GM23248 (cell line): ENCODE results near the gene ART4. TPM values are rescaled to one million over a fixed set of nuclear protein-coding genes. Genes with fewer than 3 reads are reported as not detected.

Experiments
- DNase-seq: peaks from one replicate; pipeline ENCODE4 v3.0.0-alpha.2; 2015
- H2AFZ ChIP-seq: fragments of 200-600 bp; sonication (generic); 2 replicates; pipeline ENCODE4 v1.6.1; 2016; ENCODE audit warnings: antibody characterized with exemption
- H3F3A ChIP-seq: fragments of 200-600 bp; sonication (generic); 2 replicates; pipeline ENCODE4 v1.6.1; 2016; ENCODE audit warnings: mild to moderate bottlenecking, antibody characterized with exemption, mixed run types; ENCODE audit not compliant: insufficient read depth
- H3K27ac ChIP-seq: fragments of 200-600 bp; sonication (generic); 2 replicates; pipeline ENCODE4 v1.5.1; 2016; ENCODE audit warnings: mild to moderate bottlenecking
- H3K27me3 ChIP-seq: fragments of 200-600 bp; sonication (generic); replicated peaks from 2 replicates; pipeline ENCODE4 v1.6.1; 2016; ENCODE audit warnings: mild to moderate bottlenecking; ENCODE audit not compliant: insufficient read depth
- H3K36me3 ChIP-seq: fragments of 200-600 bp; sonication (generic); 2 replicates; pipeline ENCODE4 v1.6.1; 2016; ENCODE audit warnings: low read depth, mild to moderate bottlenecking
- H3K4me1 ChIP-seq: fragments of 200-600 bp; sonication (generic); 2 replicates; pipeline ENCODE4 v1.6.1; 2016; ENCODE audit warnings: mild to moderate bottlenecking; ENCODE audit not compliant: insufficient read depth
- H3K4me2 ChIP-seq: fragments of 200-600 bp; sonication (generic); one replicate; pipeline ENCODE4 v1.6.1; 2016; ENCODE audit warnings: mild to moderate bottlenecking; ENCODE audit not compliant: unreplicated experiment
- H3K4me3 ChIP-seq: fragments of 200-600 bp; sonication (generic); 2 replicates; pipeline ENCODE4 v1.5.1; 2016; ENCODE audit warnings: mild to moderate bottlenecking
- H3K79me2 ChIP-seq: fragments of 200-600 bp; sonication (generic); 2 replicates; pipeline ENCODE4 v1.6.1; 2016; ENCODE audit warnings: mild to moderate bottlenecking; ENCODE audit not compliant: insufficient read depth
- H3K9ac ChIP-seq: fragments of 200-600 bp; sonication (generic); 2 replicates; pipeline ENCODE4 v1.6.1; 2016; ENCODE audit warnings: mild to moderate bottlenecking
- H3K9me2 ChIP-seq: fragments of 200-600 bp; sonication (generic); 2 replicates; pipeline ENCODE4 v1.6.1; 2016; ENCODE audit warnings: mixed run types, mild to moderate bottlenecking, moderate library complexity; ENCODE audit not compliant: insufficient read depth
- H3K9me3 ChIP-seq: fragments of 200-600 bp; sonication (generic); one replicate; pipeline ENCODE4 v1.6.1; 2017; ENCODE audit warnings: low read depth
- H4K20me1 ChIP-seq: fragments of 200-600 bp; sonication (generic); 2 replicates; pipeline ENCODE4 v1.6.0; 2016; ENCODE audit not compliant: insufficient read depth
- EZH2 ChIP-seq: fragments of 200-600 bp; sonication (generic); IDR thresholded peaks from 2 replicates; pipeline ENCODE4 v1.6.1; 2018; ENCODE audit warnings: antibody characterized with exemption, mild to moderate bottlenecking; ENCODE audit not compliant: insufficient read depth, poor library complexity, severe bottlenecking
- EZH2phosphoT487 ChIP-seq: fragments of 200-600 bp; sonication (generic); IDR thresholded peaks from 2 replicates; pipeline ENCODE4 v1.6.1; 2018; ENCODE audit warnings: antibody characterized with exemption, moderate library complexity, mild to moderate bottlenecking, low read depth; ENCODE audit not compliant: insufficient read depth
- WGBS, 2 experiments: methylation state at CpG; one replicate each; pipeline ENCODE4 v1.1.6; 2015 to 2017; ENCODE audit warnings: low lambda C conversion rate in 2 of 2, low coverage in 1 of 2; ENCODE audit errors: missing lambda C conversion rate in 2 of 2; 5-methylcytosine and 5-hydroxymethylcytosine counted together
- in situ Hi-C: fragments of 300-500 bp; cut with MboI; formaldehyde crosslinking; loops from 2 replicates; pipeline ENCODE4 v1.15.0; 2020
- polyA plus RNA-seq: library from polyadenylated mRNA; unstranded; fragments of >200 nt; fragmentation: Nextera tagmentation; extraction: Ambion mirVana; gene quantifications from 2 replicates; pipeline ENCODE4 v1.2.1, GENCODE V29; 2016
- total RNA-seq: library from RNA; depleted of rRNA; stranded (reverse); fragments of >200 nt; shearing (Covaris generic); gene quantifications from 2 replicates; pipeline ENCODE4 v1.2.3, GENCODE V29; 2014

The ART4 gene
- total and polyA plus RNA-seq, 2 experiments from 2014 or later = not detected

DNA sequence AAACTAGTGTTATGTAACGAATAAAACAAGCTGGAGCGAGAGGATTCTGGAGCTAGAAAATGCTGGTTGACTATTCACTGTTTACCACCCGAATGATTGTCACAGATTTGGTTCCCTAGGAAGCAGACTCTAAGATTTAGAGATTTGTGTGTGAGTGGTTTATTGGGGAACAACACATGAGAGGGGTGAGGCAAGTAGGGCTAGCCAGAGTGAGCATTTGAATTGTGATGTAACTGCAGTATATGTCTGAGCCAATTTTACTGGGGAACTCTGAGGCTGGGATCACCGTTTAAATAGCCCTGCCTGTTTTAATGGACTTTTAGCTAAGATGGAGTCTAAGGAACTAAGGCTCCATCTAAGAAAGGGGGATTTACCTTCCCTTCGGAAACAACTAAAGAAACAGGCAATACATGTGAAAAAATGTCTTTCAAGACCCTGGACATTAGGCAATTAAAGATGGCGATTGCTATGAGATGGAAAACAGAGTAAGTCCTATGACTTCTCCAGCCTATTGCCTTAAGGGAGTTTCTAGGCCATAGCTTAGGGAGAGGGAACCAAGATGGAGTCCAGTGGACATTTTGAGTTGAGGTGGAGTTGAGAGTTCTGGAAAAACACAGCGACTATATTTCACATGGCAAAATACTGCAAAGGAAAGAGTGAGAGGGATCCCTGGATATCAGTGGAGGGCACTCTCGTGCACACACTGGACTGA, 36.1 kb upstream of the ART4 start:
- peaks cover 6% of the 10 kb centered on the region; the same call in 1 of the 2 replicates for H3K4me1 ChIP-seq
- H2AFZ ChIP-seq = no peak overlapping the region
- no peak for DNase-seq
- no peaks in the 10 kb centered on the region for H4K20me1 ChIP-seq
- no peaks in the 10 kb centered on the region for H3K79me2 ChIP-seq
- H3K4me3 ChIP-seq = no peak overlapping the region
- 58 to 62% methylated on average over 8 of the region's 8 CpGs for WGBS, 2 experiments
- no peaks in the 10 kb centered on the region for H3K27me3 ChIP-seq
- in situ Hi-C loops = no loop called here
- TF ChIP-seq EZH2 (no peak), EZH2phosphoT487 (no peak)
- H3K27ac ChIP-seq = no peak overlapping the region
- no peaks in the 10 kb centered on the region for H3K36me3 ChIP-seq
- H3K4me2 ChIP-seq = no peak overlapping the region
- no peaks in the 10 kb centered on the region for H3F3A ChIP-seq
- no peak overlapping the region for H3K9ac ChIP-seq
- no peaks in the 10 kb centered on the region for H3K9me2 ChIP-seq
- H3K9me3 ChIP-seq = no peaks in the 10 kb centered on the region

DNA sequence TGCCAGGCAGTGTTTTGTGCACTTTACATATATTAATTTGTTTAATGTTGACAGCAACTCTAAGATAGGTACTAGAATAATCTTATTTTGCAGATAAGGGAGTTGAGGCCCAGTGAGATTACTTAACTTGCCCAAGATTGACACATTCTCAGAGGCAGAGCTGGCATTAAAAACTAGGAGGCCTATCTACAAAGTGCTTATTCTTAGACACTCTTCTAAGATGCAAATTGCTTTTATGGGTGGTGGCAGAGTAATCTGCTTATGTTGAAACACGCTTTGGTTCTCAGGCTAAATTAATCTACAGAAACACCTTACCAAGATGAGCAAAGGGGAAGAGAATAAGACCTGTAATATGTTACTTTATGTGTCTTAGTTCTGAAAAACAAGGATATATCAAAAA, 35.2 kb upstream of the ART4 start:
- Histone ChIP-seq H3K27ac (no peak overlapping the region), H3K79me2 (no peaks in the 10 kb centered on the region), H3K9me2 (no peaks in the 10 kb centered on the region), H3K4me3 (no peak overlapping the region), H3K4me2 (no peak overlapping the region), H3F3A (no peaks in the 10 kb centered on the region), H3K36me3 (no peaks in the 10 kb centered on the region), H3K9me3 (no peaks in the 10 kb centered on the region), H2AFZ (no peak overlapping the region), H3K4me1 (no peaks in the 10 kb centered on the region), H3K9ac (no peak overlapping the region), H4K20me1 (no peaks in the 10 kb centered on the region), H3K27me3 (no peaks in the 10 kb centered on the region)
- WGBS, 2 experiments = 54 to 61% methylated on average over 1 of the region's 1 CpG
- in situ Hi-C loops = no loop called here
- TF ChIP-seq EZH2phosphoT487 = no peak
- TF ChIP-seq EZH2 = no peak
- no peak for DNase-seq

DNA sequence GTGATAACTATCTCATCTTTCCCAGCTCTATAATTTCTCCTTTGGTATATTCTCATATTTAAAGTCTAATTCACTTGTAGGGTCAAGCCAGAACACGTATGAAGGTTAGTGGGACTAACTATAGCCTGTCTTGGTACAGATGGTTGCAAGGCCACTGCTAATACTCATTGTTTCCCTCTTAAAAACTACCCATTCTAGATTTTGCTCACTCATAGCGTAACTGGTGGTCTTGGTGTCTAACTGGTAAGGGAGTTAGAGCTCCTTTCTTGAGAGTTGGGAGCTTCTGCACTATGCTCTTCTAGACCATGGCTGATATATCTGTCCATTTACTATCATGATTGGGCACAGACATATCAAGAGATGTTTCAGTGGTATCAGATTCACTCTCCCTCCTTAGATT, 33.5 kb upstream of the ART4 start:
- H3K36me3 ChIP-seq = no peaks in the 10 kb centered on the region
- no peak for DNase-seq
- 34 to 38% methylated on average over 2 of the region's 2 CpGs for WGBS, 2 experiments

DNA sequence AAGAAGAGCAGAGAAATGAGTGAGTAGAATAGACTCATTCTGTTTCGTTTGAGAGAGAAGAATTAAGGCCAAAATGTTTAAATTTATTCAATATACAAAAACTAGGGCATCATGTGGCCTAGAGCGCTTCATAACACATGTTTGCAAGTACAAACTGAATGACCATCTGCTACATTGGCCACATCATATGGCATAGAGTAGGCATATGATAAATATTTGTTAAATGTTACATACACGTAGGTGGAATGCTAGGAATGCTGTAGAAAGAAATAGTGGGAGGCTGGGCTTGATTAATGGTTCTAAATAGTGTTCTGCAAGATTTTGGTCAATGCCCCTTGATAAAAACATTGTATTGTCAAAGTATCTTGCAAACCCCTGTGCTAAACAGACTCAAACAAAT, 31.6 kb upstream of the ART4 start:
- Histone ChIP-seq H3K36me3 (no peaks in the 10 kb centered on the region), H3F3A (no peaks in the 10 kb centered on the region), H3K79me2 (no peaks in the 10 kb centered on the region), H3K4me3 (no peak overlapping the region), H3K9me2 (no peaks in the 10 kb centered on the region), H3K27me3 (no peaks in the 10 kb centered on the region), H3K4me2 (no peak overlapping the region), H4K20me1 (no peaks in the 10 kb centered on the region), H3K27ac (no peak overlapping the region), H3K9ac (no peak overlapping the region), H3K9me3 (no peaks in the 10 kb centered on the region), H2AFZ (no peak overlapping the region), H3K4me1 (no peaks in the 10 kb centered on the region)
- no peak for TF ChIP-seq EZH2
- TF ChIP-seq EZH2phosphoT487 = no peak
- in situ Hi-C loops = no loop called here
- 37 to 45% methylated on average over 3 of the region's 3 CpGs for WGBS, 2 experiments
- peak; percentile 9 for DNase-seq

More for the DNA sequence above, 33.5 kb upstream of the ART4 start:
- in situ Hi-C loops = no loop called here
- H3K79me2 ChIP-seq = no peaks in the 10 kb centered on the region
- no peak overlapping the region for H3K27ac ChIP-seq
- no peaks in the 10 kb centered on the region for H3K27me3 ChIP-seq
- H2AFZ ChIP-seq = no peak overlapping the region
- no peak overlapping the region for H3K9ac ChIP-seq
- H3K9me2 ChIP-seq = no peaks in the 10 kb centered on the region
- H3K9me3 ChIP-seq = no peaks in the 10 kb centered on the region
- no peak overlapping the region for H3K4me3 ChIP-seq
- H4K20me1 ChIP-seq = no peaks in the 10 kb centered on the region
- no peaks in the 10 kb centered on the region for H3K4me1 ChIP-seq
- no peak overlapping the region for H3K4me2 ChIP-seq
- no peaks in the 10 kb centered on the region for H3F3A ChIP-seq
- no peak for TF ChIP-seq EZH2phosphoT487
- TF ChIP-seq EZH2 = no peak
